Thymus (tissue), 11 donors: ENCODE data around the gene MAPKAPK3. TPM values are rescaled to one million over a fixed set of nuclear protein-coding genes. Genes with fewer than 3 reads are reported as not detected.

Source experiments
- DNase-seq, 9 donors: peaks; one replicate each; pipeline ENCODE4 v3.0.0-alpha.2; 2013; ENCODE audit warnings: low spot score in 9 of 9, low read depth in 6 of 9, missing footprints in 1 of 9
- H3K27ac ChIP-seq, 2 donors: one replicate each; pipeline ENCODE4 v1.5.1; 2013; ENCODE audit warnings: control low read depth in 1 of 2, low read depth in 1 of 2, low read length in 1 of 2, mild to moderate bottlenecking in 1 of 2, moderate library complexity in 1 of 2
- H3K27me3 ChIP-seq, 2 donors: one replicate each; pipeline ENCODE4 v1.5.1; 2013; ENCODE audit warnings: low read length in 1 of 2; ENCODE audit not compliant: control insufficient read depth in 2 of 2, insufficient read depth in 1 of 2
- H3K36me3 ChIP-seq, 2 donors: one replicate each; pipeline ENCODE4 v1.5.1; 2013; ENCODE audit warnings: low read length in 1 of 2, mild to moderate bottlenecking in 1 of 2, moderate library complexity in 1 of 2; ENCODE audit not compliant: control insufficient read depth in 2 of 2, insufficient read depth in 2 of 2
- H3K4me1 ChIP-seq, 2 donors: one replicate each; pipeline ENCODE4 v1.5.1; 2013; ENCODE audit warnings: low read length in 2 of 2; ENCODE audit not compliant: control insufficient read depth in 2 of 2, insufficient read depth in 2 of 2
- H3K4me3 ChIP-seq, 2 donors: one replicate each; pipeline ENCODE4 v1.5.1; 2013; ENCODE audit warnings: low read length in 2 of 2, control low read depth in 1 of 2, mild to moderate bottlenecking in 1 of 2
- H3K9me3 ChIP-seq, 2 donors: one replicate each; pipeline ENCODE4 v1.5.1; 2013; ENCODE audit warnings: low read length in 1 of 2, mild to moderate bottlenecking in 1 of 2; ENCODE audit not compliant: control insufficient read depth in 2 of 2, insufficient read depth in 1 of 2
- WGBS: extraction: QIAGEN DNeasy Blood & Tissue Kit; methylation state at CpG from one replicate; pipeline ENCODE4 v1.1.7; 2013; 5-methylcytosine and 5-hydroxymethylcytosine counted together
- polyA plus RNA-seq: library from polyadenylated mRNA; stranded (reverse); fragments of 200-250 nt; gene quantifications from one replicate; pipeline ENCODE4 v1.2.3, GENCODE V29; 2013
- total RNA-seq: library from RNA; stranded (reverse); fragments of 120-200 nt; gene quantifications from one replicate; pipeline ENCODE4 v1.2.4, GENCODE V29; 2013
- donor health status: healthy.

MAPKAPK3 gene
- total and polyA plus RNA-seq, 2 donors: 24.9 to 54.4 TPM

GRCh38 chr3:50642382-50642781 is 25.4 kb downstream of the MAPKAPK3 start:
- peaks cover 0 to 4% of the 10 kb centered on the region in 2 donors for H3K4me1 ChIP-seq
- no peak overlapping the region for H3K4me3 ChIP-seq
- 89% methylated on average over 1 of the region's 1 CpG for whole genome bisulfite sequencing
- H3K36me3 ChIP-seq: peaks cover 76 to 90% of the 10 kb centered on the region in 2 donors
- H3K27ac ChIP-seq: no peak overlapping the region
- H3K9me3 ChIP-seq: no peaks in the 10 kb centered on the region
- H3K27me3 ChIP-seq: no peaks in the 10 kb centered on the region
- DNase-seq: no peak

- Histone ChIP-seq H3K27ac (no peak overlapping the region), H3K9me3 (no peaks in the 10 kb centered on the region), H3K36me3 (peaks cover 85 to 94% of the 10 kb centered on the region in 2 donors), H3K27me3 (no peaks in the 10 kb centered on the region), H3K4me3 (no peak overlapping the region), H3K4me1 (no peaks in the 10 kb centered on the region)
- no peak for DNase-seq
- WGBS: 95% methylated on average over 7 of the region's 7 CpGs
Measured at GRCh38 chr3:50644561-50644960, 27.6 kb downstream of the MAPKAPK3 start.

DNA sequence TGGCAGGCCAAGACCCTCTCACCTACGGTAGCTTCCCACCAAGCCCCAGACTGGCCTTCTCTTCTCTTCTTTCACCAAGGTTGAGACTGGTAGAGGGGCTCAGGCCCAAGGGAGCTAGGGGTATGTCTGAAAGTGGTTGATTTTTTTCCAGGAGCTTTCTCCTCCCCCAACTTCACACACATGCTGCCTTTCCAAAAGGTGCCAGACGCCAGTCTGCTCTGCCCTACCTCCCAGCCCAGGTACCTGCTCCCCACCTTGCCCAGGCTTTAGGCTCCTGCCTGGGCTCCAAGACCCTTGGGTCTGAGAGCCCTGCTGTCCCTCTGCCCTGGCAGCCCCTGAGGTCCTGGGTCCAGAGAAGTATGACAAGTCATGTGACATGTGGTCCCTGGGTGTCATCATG is 28.4 kb downstream of the MAPKAPK3 start:
- no peak for DNase-seq
- H3K9me3 ChIP-seq: no peaks in the 10 kb centered on the region
- WGBS: 97% methylated on average over 2 of the region's 2 CpGs
- no peak overlapping the region for H3K27ac ChIP-seq
- H3K4me3 ChIP-seq: no peak overlapping the region
- H3K36me3 ChIP-seq: peaks cover 83 to 86% of the 10 kb centered on the region in 2 donors
- H3K27me3 ChIP-seq: no peaks in the 10 kb centered on the region
- H3K4me1 ChIP-seq: no peaks in the 10 kb centered on the region

DNA sequence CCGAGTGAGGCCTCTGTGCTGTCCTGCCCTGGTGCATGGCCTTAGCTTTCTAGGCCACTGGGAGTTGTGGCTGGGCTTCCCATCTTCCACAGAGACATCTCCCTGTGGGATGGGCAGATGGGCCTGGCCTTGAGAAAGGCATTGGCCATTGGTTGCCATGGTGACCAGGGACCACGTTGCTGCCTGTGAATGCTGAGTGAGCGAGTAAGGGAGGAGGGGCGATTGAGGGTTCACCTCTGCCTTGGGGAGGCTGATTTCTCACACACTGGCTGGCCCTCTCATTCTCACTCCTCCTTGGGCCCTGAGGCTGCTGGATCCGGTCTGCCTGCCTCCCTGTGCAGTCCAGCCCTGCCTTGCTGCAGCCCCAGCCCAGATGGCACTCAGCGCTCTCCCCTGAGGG is 31.4 kb downstream of the MAPKAPK3 start:
- WGBS: 79% methylated on average over 6 of the region's 6 CpGs
- Histone ChIP-seq H3K27ac (no peak overlapping the region), H3K27me3 (no peaks in the 10 kb centered on the region), H3K36me3 (peaks cover 56 to 58% of the 10 kb centered on the region in 2 donors), H3K4me1 (no peaks in the 10 kb centered on the region), H3K4me3 (no peak overlapping the region), H3K9me3 (no peaks in the 10 kb centered on the region)
- DNase-seq: no peak

GRCh38 chr3:50648944-50649343 is 32.0 kb downstream of the MAPKAPK3 start:
- H3K36me3 ChIP-seq: peaks cover 51 to 52% of the 10 kb centered on the region in 2 donors
- no peak overlapping the region for H3K27ac ChIP-seq
- no peak for DNase-seq
- no peaks in the 10 kb centered on the region for H3K9me3 ChIP-seq
- H3K27me3 ChIP-seq: no peaks in the 10 kb centered on the region
- WGBS: 99% methylated on average over 2 of the region's 2 CpGs
- no peaks in the 10 kb centered on the region for H3K4me1 ChIP-seq
- H3K4me3 ChIP-seq: no peak overlapping the region

GRCh38 chr3:50649451-50649931 is 32.5 kb downstream of the MAPKAPK3 start:
- Histone ChIP-seq H3K9me3 (no peaks in the 10 kb centered on the region), H3K4me1 (no peaks in the 10 kb centered on the region), H3K27ac (no peak overlapping the region), H3K36me3 (peaks cover 45 to 46% of the 10 kb centered on the region in 2 donors), H3K27me3 (no peaks in the 10 kb centered on the region), H3K4me3 (no peak overlapping the region)
- no peak for DNase-seq
- WGBS: 94% methylated on average over 8 of the region's 8 CpGs

GRCh38 chr3:50650018-50650417 is 33.1 kb downstream of the MAPKAPK3 start:
- H3K27me3 ChIP-seq: no peaks in the 10 kb centered on the region
- H3K27ac ChIP-seq: no peak overlapping the region
- H3K36me3 ChIP-seq: peaks cover 40 to 41% of the 10 kb centered on the region in 2 donors
- WGBS: 98% methylated on average over 1 of the region's 1 CpG
- H3K4me3 ChIP-seq: no peak overlapping the region
- DNase-seq: no peak
- H3K4me1 ChIP-seq: peaks cover 0 to under 1% of the 10 kb centered on the region in 2 donors
- H3K9me3 ChIP-seq: no peaks in the 10 kb centered on the region

DNA sequence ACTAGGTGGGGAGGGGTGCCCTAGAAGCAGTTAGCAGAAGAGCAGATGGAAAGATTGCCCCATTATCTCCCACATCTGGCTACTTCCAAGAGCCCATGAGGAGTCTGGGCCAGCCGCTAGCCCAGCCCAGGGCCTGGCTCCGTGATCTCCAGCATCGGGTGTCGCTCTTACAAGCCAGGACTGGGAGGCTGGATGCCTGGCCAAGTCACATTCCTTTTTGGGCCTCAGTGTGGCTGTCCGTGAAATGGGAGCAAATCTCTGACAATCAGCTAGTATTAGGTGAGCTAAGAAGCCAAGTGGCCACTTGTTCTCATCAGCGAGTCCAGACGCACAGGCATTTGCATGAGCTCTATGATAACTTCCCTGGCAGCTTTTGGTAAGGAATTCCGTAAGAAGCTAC is 34.5 kb downstream of the MAPKAPK3 start:
- DNase-seq: no peak
- Histone ChIP-seq H3K9me3 (no peaks in the 10 kb centered on the region), H3K36me3 (peaks cover 27% of the 10 kb centered on the region in 2 donors), H3K4me3 (no peak overlapping the region), H3K27ac (no peak overlapping the region), H3K4me1 (peaks cover 0 to 5% of the 10 kb centered on the region in 2 donors), H3K27me3 (no peaks in the 10 kb centered on the region)
- WGBS: 95% methylated on average over 8 of the region's 8 CpGs

- H3K36me3 ChIP-seq: peaks cover 21% of the 10 kb centered on the region in 2 donors
- no peak for DNase-seq
- H3K9me3 ChIP-seq: no peaks in the 10 kb centered on the region
- H3K27me3 ChIP-seq: no peaks in the 10 kb centered on the region
- H3K4me3 ChIP-seq: no peak overlapping the region
- H3K4me1 ChIP-seq: peaks cover 0 to 5% of the 10 kb centered on the region in 2 donors
- 89% methylated on average over 7 of the region's 7 CpGs for WGBS
- H3K27ac ChIP-seq: no peak overlapping the region
Measured at GRCh38 chr3:50651920-50652529, 35.1 kb downstream of the MAPKAPK3 start.
